Measurements from ENCODE around the gene AOAH.
"Not testable (repeated sequence)": the region's sequence is repeated elsewhere in the genome, so short reads cannot be mapped to it uniquely, and the experiment has no call there.

DNA sequence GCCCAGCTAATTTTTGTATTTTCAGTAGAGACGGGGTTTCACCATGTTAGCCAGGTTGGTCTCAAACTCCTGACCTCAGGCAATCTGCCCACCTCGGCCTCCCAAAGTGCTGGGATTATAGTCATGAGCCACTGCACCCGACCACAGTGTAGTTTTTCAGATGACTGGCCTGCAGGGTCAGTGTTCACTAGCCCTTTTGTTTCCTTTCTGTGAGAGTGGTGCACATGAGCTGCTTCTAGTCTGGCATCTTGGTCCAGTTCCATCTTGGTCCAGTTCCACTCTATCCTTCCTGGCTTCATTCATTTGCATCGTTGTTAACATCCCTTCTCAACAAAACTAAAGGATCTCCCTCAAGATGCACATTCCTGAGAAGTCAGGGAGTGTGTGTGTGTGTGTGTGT is 240.4 kb downstream of the AOAH start:
- TF ChIP-seq, protein P1, sequence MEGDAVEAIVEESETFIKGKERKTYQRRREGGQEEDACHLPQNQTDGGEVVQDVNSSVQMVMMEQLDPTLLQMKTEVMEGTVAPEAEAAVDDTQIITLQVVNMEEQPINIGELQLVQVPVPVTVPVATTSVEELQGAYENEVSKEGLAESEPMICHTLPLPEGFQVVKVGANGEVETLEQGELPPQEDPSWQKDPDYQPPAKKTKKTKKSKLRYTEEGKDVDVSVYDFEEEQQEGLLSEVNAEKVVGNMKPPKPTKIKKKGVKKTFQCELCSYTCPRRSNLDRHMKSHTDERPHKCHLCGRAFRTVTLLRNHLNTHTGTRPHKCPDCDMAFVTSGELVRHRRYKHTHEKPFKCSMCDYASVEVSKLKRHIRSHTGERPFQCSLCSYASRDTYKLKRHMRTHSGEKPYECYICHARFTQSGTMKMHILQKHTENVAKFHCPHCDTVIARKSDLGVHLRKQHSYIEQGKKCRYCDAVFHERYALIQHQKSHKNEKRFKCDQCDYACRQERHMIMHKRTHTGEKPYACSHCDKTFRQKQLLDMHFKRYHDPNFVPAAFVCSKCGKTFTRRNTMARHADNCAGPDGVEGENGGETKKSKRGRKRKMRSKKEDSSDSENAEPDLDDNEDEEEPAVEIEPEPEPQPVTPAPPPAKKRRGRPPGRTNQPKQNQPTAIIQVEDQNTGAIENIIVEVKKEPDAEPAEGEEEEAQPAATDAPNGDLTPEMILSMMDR (conservative IDR thresholded peaks at IDR 0.05; ENCODE audit: low read length) = not testable (repeated sequence)
- not testable (repeated sequence) for TF ChIP-seq EZH2phosphoT487 (IDR thresholded peaks at IDR 0.05; ENCODE audit: borderline replicate concordance)

All from Loucy (cell line).